ENCODE results near the gene ZBTB5.

Gene ZBTB5

DNA sequence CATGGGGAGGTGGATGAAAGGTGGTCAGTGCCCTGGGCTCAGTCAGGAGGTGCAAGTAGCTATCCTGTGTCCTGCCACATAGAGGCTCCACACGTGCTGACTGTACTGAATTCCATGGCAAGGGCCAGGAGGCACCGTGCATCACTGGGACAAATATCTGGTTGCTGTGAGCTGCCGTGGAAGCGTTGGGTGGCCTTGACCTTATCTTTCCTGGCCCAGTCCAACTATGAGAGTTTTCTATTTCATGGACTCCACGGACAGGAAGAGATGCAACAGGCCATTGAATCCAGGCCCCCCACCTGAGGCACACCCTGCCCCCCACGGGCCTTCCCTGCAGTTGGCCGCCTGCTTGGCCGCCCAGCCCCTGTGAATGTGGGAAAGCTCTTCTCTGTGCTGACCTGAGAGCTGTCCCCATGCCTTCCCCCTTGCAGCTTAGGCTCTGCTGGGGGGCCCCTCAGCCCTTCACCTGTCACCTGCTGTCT, 41.0 kb downstream of the ZBTB5 start:
- DNase-seq (ENCODE audit: low read depth): no peak

DNA sequence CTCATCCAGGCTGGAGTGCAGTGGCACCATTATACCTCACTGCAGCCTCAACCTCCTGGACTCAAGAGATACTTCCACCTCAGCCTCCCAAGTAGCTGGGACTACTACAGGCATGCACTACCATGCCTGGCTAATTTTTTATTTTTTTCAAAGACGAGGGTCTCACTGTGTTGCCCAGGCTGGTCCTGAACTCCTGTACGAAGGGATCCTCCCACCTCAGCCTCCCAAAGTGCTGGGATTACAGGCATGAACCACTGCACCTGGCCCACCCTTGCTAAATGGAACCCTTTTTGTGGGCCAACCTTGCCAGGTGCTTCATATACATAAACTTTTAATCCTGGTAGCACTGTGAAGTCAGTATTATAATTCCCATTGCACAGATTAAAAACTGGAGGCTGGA, 41.7 kb downstream of the ZBTB5 start:
- no peak for DNase-seq (ENCODE audit: low read depth)

DNA sequence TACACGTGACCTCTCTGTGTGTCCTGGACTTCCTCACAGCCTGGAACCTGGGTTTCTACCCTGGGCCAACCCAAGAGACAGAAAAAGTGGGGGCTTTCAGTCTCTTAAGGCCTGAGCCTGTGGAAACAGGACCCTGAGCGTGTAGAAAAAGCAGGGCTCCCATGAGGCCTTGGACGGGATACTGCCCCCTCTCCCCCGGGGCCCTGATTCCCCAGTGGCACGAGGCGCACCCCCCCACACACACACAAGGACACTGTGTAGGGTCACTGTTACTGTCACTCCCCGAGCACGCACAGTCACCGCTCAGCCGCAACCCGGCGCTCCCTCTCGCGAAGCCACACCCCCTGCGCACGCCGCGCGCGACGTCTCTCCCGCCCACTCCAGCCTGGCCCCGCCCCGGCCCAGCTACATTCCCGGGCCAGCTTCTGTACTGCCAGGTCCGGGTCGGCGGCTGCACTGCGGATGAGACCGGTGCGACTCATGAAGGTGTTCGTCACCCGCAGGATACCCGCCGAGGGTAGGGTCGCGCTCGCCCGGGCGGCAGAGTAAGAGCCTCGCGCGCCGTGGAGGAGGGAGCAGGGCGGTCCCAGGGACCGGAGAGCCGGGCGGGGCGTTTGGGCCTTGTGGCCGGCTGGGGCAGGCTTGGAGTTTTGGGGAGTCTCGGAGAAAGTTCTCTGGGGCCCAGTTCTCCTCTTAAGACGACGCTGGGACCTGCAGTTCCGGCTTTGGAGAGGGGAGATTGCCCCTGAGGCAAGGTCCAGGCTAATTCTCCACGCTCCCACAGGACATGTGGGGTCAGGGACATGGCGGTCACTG, 42.8 kb downstream of the ZBTB5 start, which contains the start of gene GRHPR:
Gene GRHPR, plus strand, starts transcription at position 408 of the 816 bp plus-strand sequence. Its CDS starts 55 bp downstream, at position 463.
- peak; percentile 36 for DNase-seq (ENCODE audit: low read depth)

DNA sequence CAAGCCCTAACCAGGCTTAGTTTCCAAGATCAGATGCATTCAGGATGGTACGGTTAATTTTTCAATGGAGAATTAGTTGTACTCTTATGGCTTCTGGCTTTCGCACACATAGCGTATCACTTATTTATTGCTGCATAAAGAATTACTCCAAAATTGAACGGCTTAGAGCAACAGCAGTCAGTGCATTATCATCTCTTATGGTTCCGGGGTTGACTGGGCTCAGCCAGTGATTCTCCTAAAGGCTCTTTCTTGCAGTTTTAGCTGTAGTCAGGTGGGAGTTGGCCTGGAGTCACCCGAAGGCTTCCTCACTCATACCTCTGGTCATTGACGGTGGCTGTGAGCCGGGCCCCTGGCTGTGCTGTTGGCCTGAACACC, 43.3 kb downstream of the ZBTB5 start:
- no peak for DNase-seq (ENCODE audit: low read depth)

DNA sequence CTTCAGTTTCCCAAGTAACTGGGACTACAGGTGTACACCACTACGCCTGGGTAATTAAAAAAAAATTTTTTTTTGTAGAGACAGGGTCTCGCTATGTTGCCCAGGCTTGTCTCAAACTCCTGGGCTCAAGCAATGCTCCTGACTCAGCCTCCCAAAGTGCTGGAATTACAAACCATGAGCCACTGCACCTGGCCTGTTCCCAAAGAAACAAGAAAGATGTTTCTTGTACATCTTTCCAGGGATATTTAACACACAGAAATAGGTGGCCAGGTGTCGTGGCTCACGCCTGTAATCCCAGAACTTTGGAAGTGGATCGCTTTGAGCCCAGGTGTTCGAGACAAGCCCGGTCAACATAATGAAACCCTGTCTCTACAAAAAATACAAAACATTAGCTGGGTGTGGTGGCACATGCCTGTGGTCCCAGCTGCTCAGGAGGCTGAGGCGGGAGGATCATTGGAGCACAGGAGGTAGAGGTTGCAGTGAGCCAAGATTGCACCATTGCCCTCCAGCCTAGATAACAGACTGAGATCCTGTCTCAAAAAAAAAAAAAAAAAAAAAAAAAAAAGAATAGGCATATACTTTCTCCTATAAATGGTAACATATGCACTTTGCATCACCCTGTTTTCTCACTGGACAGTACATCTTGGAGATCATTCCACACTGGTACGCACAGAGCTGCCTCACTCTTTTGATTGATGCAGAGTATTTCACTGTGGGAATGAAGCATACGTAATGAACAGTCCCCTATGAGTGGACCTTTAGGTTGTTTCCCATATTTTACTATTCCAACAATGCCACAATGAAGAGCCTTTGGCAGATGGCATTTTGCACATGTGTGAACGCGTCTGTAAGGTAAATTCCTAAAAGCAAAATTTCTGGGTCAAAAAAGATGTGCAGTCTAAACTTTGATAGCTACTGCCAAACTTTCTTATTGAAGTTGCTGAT, 44.7 kb downstream of the ZBTB5 start:
- DNase-seq (ENCODE audit: low read depth): no peak

DNA sequence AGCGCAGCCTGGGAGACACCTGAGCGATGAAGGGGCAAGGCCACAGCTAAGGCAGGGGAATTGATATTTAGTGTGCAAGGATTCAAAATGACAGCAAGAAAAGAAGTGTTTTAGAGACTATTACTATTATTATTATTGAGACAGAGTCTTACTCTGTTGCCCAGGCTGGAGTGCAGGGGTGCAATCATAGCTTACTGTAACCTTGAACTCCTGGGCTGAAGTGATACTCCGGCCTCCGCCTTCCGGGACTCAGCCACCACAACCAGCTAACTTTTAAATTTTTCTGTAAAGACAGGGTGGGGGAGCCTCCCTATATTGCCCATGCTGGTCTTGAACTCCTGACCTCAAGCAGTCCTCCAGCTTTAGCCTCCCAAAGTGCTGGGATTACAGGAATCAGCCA, 46.0 kb downstream of the ZBTB5 start:
- no peak for DNase-seq (ENCODE audit: low read depth)

DNA sequence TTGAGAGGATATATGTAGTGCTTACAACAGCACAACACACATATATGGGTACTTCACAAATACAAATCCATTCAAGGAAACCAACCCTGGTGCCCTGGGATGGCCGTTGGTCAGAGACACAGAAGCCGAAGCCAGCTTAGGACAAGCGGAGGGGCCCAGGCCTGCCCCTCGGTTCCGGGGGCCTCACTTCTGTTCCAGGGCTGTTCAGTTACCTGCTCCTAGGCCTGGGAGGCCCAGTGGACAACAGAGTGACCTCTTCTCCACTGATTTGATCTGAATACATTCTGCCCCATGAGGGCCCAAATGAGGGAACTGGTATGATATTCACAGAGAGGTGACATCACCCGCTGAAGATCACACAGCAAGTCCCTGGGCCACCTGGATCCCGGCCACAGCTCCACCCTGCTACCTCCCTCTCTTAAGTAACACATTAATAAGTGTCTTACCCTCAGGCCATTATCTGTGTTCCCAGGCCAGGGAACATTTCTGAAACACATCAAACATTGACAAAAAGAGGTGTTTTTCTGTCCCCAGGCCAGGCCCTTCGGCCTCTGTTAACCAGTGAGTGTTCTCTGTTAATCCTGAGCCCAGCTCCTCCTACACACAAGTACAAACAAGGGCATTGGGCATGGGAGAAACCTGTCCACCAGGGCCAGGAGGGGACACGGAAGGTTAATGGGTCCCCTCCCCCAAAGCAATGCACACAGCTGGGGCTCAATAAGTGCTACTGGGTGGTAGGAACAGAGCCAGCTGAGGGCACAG, 47.2 kb downstream of the ZBTB5 start:
- no peak for DNase-seq (ENCODE audit: low read depth)

DNA sequence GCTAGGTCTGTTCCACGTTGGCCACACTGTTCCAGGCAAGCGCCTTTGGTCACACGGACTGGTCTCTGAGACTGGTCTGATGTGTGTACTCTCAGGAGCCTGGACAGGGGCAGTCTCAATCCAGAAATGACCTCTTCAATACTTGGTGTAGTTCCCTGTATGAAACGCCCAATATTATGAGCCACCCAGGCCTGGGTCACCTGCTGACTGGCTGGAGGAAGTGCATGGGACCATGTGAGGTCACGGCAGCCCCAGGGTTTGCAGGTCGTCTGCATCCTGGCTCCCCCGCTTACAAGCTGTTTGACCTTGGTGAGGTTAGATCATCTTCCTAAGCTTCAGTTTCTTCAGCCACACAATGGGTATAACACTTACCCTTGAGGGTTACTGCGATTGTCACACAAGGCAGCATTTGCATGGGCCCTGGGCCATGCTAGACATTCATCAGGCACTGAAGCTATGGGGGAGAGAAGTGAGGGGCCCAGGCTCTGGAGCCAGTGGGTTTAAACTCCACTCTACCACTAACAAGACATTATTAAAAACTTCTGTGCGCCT, 47.9 kb downstream of the ZBTB5 start:
- no peak for DNase-seq (ENCODE audit: low read depth)

DNA sequence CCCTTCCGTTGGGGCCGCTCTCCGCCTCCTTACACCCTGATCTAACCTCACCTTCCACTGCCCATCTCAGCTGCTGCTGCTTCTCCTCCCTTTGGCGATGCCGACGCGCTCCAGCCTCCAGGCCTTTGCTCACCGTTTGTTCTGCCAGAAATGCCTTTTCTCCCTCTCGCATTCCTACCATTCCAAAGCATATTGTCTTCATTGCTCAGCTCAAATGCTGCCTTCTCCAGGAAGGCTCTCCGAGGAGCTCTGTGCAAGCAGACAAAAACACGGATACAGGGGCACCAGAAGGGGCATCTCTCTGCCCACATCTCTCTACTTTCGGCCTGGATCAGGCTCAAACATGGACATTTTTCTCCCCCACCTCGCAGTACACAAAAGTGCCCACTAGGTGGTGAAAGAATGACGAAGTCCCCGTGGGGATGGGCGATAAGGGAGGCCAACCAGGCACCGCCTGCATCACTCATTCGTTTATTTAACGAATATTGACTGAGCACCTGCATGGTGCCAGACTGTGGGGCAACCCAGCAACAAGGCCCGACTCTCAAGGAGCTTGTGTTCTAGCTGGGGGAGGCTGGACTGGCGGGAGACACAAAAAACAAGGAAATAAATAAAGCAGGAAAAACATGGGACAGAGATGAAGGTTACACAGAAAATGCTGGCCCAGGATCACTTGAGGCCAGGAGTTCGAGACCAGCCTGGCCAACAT, 50.1 kb downstream of the ZBTB5 start:
- DNase-seq (ENCODE audit: low read depth): peak; percentile 64

DNA sequence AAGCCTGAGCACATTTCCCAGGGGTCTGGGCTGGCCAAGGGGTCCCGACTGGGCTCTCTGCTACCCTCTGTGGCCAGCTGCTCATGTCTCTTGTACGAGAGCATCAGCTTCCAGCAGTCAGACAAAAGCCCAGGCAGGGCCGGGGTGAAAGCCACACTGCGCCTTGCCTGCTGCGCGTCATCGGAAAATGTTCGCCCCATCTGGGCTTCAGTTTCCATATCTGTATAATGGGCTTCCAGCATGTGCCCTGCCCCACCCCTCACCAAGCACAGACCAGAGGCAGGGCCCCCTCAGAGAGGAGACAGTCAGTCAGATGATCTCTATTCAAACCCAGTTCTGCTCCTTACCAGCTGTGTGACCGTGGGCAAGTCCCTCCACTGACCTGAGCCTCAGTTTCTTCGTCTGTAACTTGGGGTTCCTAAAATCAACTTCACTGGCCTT, 50.7 kb downstream of the ZBTB5 start:
- DNase-seq (ENCODE audit: low read depth): no peak

DNA sequence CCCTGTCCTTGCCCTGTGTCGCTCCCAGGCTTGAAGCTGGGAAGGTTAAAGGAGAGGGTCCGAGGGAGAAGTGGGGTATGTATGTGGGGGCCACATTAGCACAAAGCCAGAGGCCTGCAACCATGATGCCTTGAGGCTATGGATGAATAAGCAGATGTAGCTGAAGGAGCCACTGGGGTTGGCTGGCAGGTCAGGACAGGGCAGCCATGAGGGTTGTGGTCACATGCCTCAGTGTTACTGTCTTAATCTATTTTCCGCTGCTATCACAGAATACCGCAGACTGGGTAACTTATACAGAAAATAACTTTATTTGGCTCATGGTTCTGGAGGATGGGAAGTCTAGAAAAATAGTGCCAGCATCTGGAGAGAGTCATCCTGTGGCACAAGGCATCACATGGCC, 51.9 kb downstream of the ZBTB5 start:
- no peak for DNase-seq (ENCODE audit: low read depth)

DNA sequence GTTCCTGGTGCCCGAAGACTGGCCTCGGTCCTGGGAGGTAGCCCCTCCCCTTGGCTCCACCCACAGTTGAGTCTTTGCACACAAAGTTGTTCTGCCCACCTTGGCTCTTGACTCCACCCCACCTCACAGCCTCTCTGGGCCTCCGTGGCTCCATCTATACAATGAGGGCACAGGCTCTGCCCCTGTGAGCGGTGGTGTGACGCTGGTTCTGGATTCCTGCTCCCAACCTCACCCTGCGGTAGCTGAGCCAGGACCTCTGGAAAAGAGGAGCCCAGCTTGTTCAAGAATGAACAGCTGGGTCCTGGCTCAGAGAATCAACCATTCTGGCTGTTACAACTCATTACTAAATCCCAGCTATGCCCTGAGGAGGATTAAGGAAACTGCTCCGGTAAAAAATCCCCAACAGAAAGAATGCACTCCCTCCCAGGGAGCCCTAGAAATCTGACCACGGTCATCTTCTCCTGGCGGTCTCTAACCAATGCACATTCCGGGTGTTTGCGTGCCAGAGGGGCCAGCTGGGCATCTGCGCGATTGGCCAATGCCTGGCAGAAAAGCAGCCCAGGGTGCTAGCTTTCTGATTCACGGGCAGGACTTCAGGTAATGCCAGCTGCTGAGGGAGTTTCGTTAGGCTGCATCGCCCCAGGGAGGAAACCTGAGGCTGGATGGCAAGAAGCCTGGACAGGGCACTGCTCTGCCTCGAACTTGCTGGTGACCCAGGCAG, 52.7 kb downstream of the ZBTB5 start:
- DNase-seq (ENCODE audit: low read depth): no peak

DNA sequence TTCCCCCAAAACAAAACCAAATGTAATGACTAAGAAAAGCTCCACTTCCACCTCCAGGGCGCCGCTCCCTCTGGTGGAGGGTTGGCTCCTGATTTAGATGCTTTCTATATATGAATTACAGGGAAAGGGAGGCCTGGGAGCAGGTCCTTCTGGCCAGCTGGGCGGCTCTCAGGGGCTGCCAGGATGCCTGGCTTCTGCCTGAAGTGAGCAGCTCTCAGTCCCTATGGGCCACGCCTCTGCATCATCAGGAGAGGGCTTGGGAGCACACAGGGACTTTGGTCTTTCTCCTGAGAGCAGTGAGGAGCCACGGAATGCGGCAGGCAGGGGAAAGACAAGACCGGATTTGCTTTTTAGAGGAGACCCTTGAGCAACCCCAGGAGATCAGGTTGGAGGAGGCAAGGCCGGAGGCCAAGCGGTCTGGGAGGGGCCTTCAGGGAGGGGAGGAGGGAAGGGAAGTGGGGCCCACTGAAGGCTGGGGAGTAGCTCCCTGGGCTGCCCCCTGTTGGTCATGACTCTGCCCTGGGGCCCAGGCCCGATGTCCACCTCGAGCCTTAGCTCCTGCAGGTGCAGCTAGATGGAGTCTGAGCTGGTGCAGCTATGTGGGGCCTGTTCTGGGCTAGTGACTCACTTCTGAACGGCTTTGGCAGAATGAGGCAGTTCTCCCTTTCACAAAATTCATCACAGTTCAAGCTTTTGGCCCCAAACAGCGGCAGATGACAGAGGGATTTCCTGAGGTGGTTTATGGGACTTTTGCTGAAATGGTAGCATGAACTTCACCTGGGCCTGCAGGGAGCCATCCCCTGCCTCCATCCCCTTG, 54.1 kb downstream of the ZBTB5 start:
- DNase-seq (ENCODE audit: low read depth): no peak

DNA sequence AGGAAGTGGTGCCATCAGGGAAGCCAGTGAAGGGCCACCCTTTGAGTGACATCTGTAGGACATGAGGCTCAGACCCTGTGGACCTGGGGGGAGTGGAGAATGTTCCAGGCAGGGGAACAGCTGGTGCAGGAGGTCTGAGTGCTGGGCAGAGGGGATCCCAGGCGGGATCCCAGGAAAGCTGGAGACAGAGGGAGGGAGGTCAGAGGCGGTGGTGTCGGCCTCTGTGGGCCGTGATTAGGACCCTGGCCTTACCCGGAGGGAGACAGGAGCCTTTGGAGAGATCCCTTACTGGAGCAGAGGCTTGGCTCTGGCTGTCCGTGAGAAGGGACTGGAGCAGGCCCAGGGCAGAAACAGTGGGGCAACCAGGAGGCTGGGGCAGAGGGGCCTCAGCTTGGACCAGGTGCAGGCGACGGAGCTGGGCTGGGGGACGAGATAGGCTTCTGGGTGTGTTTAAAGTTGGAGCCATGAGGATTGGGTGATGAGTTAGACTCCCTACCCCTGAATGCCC, 54.8 kb downstream of the ZBTB5 start:
- DNase-seq (ENCODE audit: low read depth): no peak

DNA sequence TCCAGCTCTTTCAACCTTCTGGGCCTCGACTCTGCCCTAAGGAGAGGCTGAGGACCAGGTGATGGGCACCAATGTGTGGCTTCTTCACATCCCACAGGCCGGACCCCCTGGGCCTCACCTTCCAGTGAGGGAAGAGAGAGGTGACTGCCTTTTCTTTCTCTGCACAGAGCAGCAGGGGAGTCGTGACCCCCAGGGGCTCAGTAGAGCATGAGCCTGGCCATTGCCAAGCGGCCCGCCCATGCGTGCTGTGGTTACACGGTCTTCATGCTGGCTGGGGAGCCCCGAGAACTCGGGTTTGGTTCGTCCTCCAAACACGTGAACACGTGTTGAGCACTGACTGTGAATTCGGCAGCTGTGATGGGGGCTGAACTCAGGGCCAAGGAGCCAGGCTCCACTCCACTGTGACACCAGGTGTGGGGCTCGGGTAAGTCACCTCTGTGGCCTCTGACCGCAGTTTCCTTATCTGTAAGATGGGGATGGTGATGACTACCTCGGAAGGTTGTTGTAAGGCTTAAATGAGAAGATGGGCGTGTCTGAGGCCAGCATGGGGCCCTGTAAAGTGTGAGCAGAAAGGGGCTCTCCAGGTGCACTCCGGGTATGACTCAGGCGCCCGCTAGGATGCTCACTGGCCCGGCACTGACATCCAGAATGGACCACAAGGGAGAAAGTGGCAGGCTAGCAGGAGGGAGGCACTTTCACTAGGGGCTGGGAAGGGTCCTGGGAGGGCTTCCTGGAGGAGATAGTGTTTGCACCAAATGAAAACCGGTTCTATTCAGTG, 56.1 kb downstream of the ZBTB5 start:
- no peak for DNase-seq (ENCODE audit: low read depth)

DNA sequence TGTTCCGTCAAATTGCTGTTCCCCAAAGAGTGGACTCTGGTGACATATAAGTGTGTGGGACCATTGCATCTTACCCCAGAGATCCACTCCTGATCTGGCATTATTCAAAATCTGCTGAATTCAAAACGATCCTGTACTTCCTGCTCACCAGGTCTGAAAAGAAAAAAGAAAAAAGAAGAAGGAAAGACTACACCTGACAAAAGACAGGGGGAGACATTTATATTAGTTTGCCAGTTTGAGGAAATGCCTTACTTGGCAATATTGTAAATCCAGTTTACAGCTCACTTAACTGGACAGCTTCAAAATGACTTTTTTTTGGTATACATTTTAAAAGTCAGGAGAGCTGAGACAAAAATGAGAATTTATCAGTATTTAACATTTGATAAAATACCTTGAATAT, 57.8 kb downstream of the ZBTB5 start:
- no peak for DNase-seq (ENCODE audit: low read depth)

DNA sequence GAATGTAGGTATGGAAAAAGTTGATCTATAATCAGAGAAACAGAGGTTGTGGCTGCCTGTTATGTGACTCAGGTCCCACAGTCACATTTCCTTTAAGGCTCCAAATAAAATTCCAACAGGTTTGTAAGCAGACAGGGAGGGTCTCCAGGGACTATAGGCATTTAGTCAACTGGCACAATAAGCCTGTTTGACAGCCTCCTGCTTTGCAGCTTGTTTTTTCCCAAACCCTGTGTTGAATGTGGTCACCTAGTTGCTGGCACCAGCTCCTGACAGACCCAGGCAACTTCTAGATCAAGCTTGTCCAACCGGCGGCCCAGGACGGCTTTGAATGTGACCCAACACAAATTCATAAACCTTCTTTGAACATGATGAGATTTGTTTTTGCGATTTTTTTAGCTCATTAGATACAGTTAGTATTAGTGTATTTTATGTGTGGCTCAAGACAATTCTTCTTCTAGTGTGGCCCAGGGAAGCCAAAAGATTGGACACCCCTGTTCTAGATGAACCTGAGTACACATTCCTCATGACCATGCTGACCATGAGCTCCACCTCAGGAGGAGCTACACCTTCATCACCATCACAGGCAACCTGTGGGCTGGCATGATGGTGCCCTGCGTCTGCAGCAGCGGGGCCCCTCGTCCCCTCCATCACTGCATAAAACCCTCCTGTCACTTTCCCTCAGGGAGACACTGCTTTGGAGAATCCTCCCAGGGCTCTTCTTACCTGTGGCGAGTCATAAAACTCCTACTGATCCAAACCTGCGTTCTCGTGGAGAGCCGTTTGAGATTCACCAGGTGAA, 58.4 kb downstream of the ZBTB5 start:
- DNase-seq (ENCODE audit: low read depth): no peak

Data from HS-5 (cell line).